A673 (cell line): ENCODE measurements around the gene TFB2M. TPM values are rescaled to one million over a fixed set of nuclear protein-coding genes. Genes with fewer than 3 reads are reported as not detected.

ENCODE experiments used
- BruUV-seq: library from RNA; stranded (reverse); fragments of 400-500 nt; replicated peaks from 2 replicates; lab custom pipeline; 2021; lab: Mats Ljungman, UMichigan
- CTCF ChIA-PET: fragments of 300-600 bp; sonication (Branson Sonifier 250); formaldehyde crosslinking; loops from one replicate; lab custom pipeline; 2022; ENCODE audit warnings: antibody characterized with exemption; lab: Charles Lee
- POLR2A ChIA-PET: fragments of 300-600 bp; sonication (Branson Sonifier 250); formaldehyde crosslinking; loops from one replicate; lab custom pipeline; 2022; ENCODE audit warnings: antibody characterized with exemption; ENCODE audit not compliant: low non-redundant PET; lab: Charles Lee
- DNase-seq: peaks from one replicate; pipeline ENCODE4 v3.0.0-alpha.2; 2015; ENCODE audit warnings: low spot score
- H3K27ac ChIP-seq: fragments of 200-600 bp; sonication (generic); 2 replicates; pipeline ENCODE4 v1.5.1; 2016; ENCODE audit warnings: mixed run types, low read depth, mild to moderate bottlenecking, mixed read lengths, antibody characterized with exemption, low read length; ENCODE audit not compliant: poor library complexity, severe bottlenecking
- H3K27me3 ChIP-seq: fragments of 200-600 bp; sonication (generic); replicated peaks from 2 replicates; pipeline ENCODE4 v1.6.1; 2017; ENCODE audit warnings: mixed run types, low read depth, mild to moderate bottlenecking, mixed read lengths, antibody characterized with exemption, low read length; ENCODE audit not compliant: insufficient read depth, poor library complexity
- H3K36me3 ChIP-seq: fragments of 200-600 bp; sonication (generic); 2 replicates; pipeline ENCODE4 v1.6.1; 2016; ENCODE audit warnings: mixed run types, mild to moderate bottlenecking, mixed read lengths, antibody characterized with exemption, low read length; ENCODE audit not compliant: insufficient read depth, poor library complexity, severe bottlenecking
- H3K4me1 ChIP-seq: fragments of 200-600 bp; sonication (generic); 2 replicates; pipeline ENCODE4 v1.6.1; 2017; ENCODE audit warnings: mixed run types, mild to moderate bottlenecking, mixed read lengths, antibody characterized with exemption, low read length; ENCODE audit not compliant: insufficient read depth, poor library complexity, severe bottlenecking
- H3K4me3 ChIP-seq: fragments of 200-600 bp; sonication (generic); 2 replicates; pipeline ENCODE4 v1.5.1; 2016; ENCODE audit warnings: low read depth, mixed run types, mild to moderate bottlenecking, mixed read lengths, low read length; ENCODE audit not compliant: poor library complexity, severe bottlenecking
- H3K9me3 ChIP-seq: fragments of 200-600 bp; sonication (generic); 2 replicates; pipeline ENCODE4 v1.6.1; 2016; ENCODE audit warnings: mixed run types, low read depth, mild to moderate bottlenecking, mixed read lengths, antibody characterized with exemption, low read length; ENCODE audit not compliant: poor library complexity, severe bottlenecking
- EZH2 ChIP-seq: fragments of 200-600 bp; sonication (generic); IDR thresholded peaks from 2 replicates; pipeline ENCODE4 v1.6.1; 2017; ENCODE audit warnings: borderline replicate concordance, low read depth, mild to moderate bottlenecking, mixed read lengths, antibody characterized with exemption, low read length; ENCODE audit not compliant: poor library complexity, severe bottlenecking
- intact Hi-C: fragments of 100-400 bp; cut with micrococcal nuclease; formaldehyde crosslinking; loops from one replicate; pipeline ENCODE4 v1.10.0; 2022; ENCODE audit not compliant: unreplicated experiment
- total RNA-seq: library from RNA; stranded (reverse); gene quantifications from 2 replicates; pipeline ENCODE4 v1.2.3, GENCODE V29; 2021
- TF ChIP-seq, protein P1 (sequence below): fragments of 300-800, 200-600 bp; sonication (generic); conservative IDR thresholded peaks from 2 replicates; pipeline ENCODE4 v1.5.1; 2017; ENCODE audit warnings: low read depth, mild to moderate bottlenecking, antibody characterized with exemption, low read length, moderate library complexity, mixed read lengths

Gene TFB2M
- total RNA-seq, 1 experiment from 2014 or later: 21.1 TPM

DNA sequence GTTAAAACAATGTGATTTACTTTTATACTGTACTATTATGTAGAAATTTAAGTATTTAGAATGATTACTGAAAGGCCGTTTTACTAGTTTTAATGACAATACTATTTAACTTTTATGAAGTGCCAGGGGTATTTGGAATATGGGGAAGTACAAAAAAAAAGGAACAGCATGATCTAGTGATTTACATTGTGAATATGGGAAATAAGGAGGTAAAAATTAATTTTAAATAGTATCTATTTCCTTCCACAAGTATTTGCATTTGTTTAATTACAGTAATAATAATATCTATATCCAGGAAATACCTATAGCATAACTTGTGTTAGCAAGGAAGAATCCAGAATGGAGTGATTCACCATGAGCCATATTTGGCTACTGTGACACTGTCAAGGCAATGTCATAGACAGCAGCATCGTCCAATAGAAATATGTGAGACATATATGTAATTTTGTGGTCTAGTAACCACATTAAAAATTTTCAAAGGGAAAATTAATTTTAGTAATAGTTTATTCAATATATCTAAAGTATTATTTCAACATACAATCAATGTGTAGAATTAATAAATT lies 22.2 kb upstream of the TFB2M start:
- DNase-seq: no peak
- ChIA-PET POLR2A (no interaction called here), CTCF (no interaction called here)
- no peak for TF ChIP-seq EZH2
- TF ChIP-seq, protein P1, sequence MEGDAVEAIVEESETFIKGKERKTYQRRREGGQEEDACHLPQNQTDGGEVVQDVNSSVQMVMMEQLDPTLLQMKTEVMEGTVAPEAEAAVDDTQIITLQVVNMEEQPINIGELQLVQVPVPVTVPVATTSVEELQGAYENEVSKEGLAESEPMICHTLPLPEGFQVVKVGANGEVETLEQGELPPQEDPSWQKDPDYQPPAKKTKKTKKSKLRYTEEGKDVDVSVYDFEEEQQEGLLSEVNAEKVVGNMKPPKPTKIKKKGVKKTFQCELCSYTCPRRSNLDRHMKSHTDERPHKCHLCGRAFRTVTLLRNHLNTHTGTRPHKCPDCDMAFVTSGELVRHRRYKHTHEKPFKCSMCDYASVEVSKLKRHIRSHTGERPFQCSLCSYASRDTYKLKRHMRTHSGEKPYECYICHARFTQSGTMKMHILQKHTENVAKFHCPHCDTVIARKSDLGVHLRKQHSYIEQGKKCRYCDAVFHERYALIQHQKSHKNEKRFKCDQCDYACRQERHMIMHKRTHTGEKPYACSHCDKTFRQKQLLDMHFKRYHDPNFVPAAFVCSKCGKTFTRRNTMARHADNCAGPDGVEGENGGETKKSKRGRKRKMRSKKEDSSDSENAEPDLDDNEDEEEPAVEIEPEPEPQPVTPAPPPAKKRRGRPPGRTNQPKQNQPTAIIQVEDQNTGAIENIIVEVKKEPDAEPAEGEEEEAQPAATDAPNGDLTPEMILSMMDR: no peak
- intact Hi-C loops: no loop called here
- peaks cover 10% of the 10 kb centered on the region for H3K4me1 ChIP-seq
- H3K27me3 ChIP-seq: no peaks in the 10 kb centered on the region
- BruUV-seq: no TSS peak
- no peaks in the 10 kb centered on the region for H3K36me3 ChIP-seq
- no peak overlapping the region for H3K4me3 ChIP-seq
- H3K27ac ChIP-seq: no peak overlapping the region
- H3K9me3 ChIP-seq: peaks cover 7% of the 10 kb centered on the region

DNA sequence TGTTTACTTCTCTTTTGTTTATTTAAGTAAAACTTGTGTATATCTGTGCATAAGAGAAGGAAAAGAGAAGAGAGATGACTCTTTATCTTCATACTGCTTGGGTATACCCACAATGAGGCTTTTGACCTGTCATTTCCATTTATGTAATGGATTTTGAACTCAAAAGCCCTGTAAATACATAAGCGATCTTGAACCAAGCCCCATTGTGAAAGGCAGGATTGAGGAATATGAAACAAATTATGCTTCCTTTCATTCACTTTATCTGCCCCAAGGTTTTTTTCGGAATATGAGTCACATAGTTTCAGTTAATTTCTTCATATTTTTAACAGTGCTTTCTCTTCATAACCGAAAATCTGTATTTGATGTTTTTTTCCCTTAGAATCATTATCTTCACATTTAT lies 21.5 kb upstream of the TFB2M start:
- no peaks in the 10 kb centered on the region for H3K36me3 ChIP-seq
- BruUV-seq: no TSS peak
- TF ChIP-seq EZH2: no peak
- TF ChIP-seq, protein P1: no peak
- intact Hi-C loops: no loop called here
- DNase-seq: no peak
- ChIA-PET POLR2A (no interaction called here), CTCF (no interaction called here)
- no peaks in the 10 kb centered on the region for H3K27me3 ChIP-seq
- H3K4me1 ChIP-seq: peaks cover 4% of the 10 kb centered on the region
- no peak overlapping the region for H3K27ac ChIP-seq
- H3K4me3 ChIP-seq: no peak overlapping the region
- peaks cover 7% of the 10 kb centered on the region for H3K9me3 ChIP-seq

DNA sequence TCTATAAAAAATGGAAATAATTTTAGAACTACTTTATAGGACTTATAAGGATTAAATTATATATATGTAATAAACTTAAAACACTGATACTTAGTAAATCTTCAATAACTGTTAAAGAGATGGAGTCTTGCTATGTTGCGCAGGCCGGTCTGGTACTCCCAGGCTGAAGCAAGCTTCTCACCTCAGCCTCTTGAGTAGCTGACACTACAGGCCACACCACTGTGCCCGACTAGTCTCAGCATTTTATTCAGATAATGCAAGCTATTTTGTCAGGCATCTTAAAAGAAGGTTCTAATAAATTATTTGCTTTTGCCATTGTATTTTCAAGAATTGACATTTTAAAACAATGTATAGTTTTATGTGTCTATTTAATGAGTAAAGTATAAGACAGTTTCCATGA lies 21.0 kb upstream of the TFB2M start:
- TF ChIP-seq, protein P1: no peak
- no peak for TF ChIP-seq EZH2
- BruUV-seq: no TSS peak
- Histone ChIP-seq H3K36me3 (no peaks in the 10 kb centered on the region), H3K27ac (no peak overlapping the region), H3K9me3 (peaks cover 7% of the 10 kb centered on the region), H3K4me1 (no peaks in the 10 kb centered on the region), H3K27me3 (no peaks in the 10 kb centered on the region), H3K4me3 (no peak overlapping the region)
- no peak for DNase-seq
- intact Hi-C loops: no loop called here
- ChIA-PET POLR2A (no interaction called here), CTCF (no interaction called here)
